NCI-H2196 (cell line): ENCODE measurements around the gene VWA8.
A peak's percentile ranks its signal among the peaks of the same experiment; 100 is the strongest.
"Not testable (repeated sequence)": the region's sequence is repeated elsewhere in the genome, so short reads cannot be mapped to it uniquely, and the experiment has no call there.

ENCODE experiments used
- DNase-seq: peaks from one replicate; lab custom pipeline; 2025; ENCODE audit not compliant: unreplicated experiment; lab: John Stamatoyannopoulos, UW

The VWA8 gene

DNA sequence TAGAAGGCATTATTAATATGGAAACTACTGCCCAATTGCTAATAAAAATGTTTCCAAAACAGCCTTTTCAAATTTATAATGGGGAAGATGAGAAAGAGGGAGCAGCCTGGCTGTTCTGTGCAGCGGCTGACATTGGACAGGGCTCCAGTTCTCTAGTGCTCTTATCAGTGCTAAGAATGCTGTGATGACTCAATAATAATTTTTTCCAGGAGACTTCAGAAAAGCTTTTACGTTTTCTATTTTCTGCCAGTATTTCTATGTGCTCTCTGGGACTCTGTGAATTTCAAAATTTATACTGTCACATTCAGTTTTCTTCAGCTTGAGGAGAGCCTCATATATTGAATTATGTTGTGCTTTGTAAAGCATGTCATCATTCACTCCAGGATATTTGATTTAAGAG is 209.6 kb downstream of the VWA8 start:
- DNase-seq: no peak

DNA sequence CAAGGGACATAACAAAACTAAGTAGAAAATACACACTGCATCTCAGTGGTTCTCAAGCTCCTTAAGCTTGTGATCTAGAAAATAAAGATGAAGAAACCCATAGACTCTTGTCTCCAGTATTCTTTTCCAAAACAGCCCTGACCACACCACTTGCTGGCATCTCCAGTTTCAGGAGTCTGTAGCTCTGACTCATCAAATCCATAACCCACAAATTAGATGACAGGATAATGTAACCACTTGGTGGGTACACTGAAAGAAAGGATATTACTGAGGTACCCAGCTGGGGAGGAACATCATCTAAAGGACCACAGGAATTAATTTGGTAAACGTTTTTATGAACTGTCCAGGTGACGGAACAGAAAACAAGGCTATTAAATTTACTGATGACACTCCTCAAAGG is 214.7 kb downstream of the VWA8 start:
- DNase-seq: no peak

DNA sequence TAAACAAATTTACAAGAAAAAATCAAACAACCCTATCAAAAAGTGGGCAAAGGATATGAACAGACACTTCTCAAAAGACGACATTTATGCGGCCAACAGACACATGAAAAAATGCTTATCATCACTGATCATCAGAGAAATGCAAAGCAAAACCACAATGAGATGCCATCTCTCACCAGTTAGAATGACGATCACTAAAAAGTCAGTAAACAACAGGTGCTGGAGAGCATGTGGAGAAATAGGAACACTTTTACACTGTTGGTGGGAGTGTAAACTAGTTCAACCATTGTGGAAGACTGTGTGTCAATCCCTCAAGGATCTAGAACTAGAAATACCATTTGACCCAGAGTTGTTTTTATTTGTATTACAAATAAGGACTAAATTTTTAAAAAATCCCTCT is 215.4 kb downstream of the VWA8 start:
- DNase-seq: not testable (repeated sequence)

DNA sequence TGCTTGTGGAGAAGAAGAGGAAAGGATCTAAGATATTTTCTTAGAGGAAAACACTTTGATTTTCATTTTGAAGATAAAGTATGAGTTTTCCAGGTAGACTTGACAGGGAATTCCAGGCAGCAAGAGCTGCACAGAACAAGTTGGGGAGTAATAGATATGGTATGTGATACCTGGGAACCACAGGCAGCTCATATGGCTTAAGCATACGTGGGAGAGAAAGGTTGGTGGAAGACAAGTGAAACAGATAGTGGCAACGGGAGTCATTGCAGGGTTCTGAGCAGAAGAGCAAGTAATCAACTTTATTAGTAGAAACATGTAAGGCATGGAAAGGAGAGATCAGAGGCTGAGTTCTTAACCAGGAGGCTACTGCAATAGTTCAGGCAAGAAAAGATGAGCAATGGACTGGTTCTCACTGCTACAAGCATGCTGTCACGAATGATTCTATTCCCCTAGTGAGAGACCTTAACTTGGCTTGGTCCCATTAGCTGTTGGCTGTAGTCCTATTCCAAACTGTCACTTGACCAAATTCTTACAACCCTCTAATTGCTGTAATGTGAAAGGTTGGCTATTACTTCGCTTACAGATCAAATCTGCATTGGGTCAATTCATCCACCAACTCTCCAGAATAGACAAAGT is 217.9 kb downstream of the VWA8 start:
- no peak for DNase-seq

DNA sequence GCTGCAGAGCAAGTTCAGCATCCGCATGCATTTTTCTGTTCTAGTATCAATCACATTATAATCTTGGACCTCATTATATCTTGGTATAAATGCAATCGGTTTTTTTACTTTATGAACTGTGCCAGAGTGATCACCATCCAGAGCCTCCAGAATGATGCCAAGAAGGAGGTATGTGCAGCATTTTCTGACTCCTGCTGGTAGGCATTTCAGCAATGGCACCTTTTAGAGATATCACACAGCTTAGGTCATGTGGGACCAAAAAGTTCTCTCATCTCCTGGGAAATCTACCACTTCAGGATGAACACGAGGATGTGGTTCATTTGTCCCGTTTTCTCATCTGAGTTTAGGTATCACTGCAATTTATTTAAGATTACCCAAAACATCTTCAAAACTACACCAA is 220.4 kb downstream of the VWA8 start:
- no peak for DNase-seq

DNA sequence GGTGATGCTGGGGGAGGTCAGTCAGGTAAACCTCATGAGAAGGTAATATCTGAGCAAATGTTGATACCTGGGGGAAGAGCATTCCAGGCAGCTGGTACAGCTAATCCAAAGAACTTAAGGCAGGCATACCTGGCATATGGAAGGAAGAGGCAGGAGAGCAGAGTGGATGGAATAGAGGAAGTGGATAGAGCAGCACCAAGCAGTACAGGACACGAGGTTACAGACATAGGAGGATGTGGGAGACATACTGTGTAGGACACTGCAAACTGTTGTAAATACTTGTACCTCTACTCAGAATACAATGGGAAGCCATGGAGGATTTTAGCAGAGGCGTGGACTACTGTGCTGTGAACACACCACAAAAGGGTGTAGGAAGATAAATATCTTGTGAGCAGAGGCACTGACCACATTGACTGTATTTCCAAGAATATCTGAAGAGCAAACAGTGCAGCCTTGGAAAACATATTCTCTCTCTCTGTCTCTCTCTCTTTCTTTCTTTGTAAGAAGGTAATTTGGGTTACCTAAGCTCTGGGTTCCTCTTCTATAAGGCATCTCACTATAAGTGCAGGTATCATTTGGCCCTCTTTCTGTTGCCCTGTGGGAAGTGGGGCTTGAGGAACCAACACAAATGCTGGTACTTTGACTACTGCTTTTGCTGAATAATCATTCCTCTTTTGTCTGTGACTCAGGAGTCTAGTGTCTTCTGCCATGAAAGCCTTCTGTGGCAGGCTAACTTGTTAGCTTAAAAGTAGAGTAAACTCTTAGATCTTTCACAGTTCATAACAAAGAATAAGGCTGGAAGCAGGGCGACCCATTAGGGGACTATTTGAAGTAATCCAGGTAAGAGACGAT is 238.0 kb downstream of the VWA8 start:
- no peak for DNase-seq

DNA sequence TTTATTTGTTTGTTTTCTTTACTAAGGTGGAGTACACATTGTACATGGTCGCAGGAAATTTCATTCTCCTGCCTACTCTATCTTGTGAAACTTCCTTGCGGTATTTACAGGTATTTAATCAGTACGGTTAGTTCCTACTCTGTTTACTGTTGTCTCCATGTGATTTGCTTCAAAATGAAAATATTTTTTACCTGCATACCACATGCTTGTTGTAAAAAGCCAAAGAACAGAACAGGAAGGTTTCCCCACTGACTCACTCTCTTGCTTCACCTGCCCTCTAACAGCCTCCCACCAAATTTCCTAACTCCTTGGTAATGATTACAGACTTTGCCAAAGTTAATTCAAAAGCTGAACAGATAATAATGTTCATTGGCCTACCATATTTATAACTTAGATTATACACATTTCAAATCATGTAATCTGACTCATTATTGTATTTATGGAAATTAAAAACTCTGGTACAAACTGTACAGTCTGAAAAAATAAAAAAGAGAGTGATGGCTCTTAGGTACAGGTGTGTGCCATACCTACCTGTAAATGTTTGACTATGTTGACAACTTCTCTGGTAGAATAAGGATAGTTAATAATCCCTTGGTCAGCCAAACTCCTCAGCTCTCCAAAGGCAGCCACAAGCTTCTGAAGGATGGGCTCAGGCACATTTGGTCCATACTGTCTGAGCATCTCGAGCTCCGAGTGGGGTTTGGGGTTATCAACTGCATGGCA is 239.9 kb downstream of the VWA8 start:
- no peak for DNase-seq

DNA sequence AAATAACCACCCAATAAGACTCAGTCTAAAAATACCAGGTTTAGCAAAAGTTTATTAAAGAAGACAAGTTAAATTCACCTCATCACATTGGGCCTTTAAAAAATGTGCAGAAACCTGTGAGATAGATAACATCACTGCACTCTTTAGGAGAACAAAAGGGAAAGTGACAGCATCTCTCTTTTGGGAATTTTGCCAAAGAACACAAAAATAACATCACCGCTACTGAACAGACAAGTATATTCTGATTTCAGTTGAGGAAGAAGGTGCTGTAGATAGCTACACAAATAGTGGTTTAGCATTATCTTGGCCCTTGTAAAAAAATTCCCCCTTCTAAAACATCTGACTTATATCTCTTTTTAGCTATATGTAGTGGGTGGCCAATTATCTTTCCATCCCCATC is 244.7 kb downstream of the VWA8 start:
- DNase-seq: no peak

DNA sequence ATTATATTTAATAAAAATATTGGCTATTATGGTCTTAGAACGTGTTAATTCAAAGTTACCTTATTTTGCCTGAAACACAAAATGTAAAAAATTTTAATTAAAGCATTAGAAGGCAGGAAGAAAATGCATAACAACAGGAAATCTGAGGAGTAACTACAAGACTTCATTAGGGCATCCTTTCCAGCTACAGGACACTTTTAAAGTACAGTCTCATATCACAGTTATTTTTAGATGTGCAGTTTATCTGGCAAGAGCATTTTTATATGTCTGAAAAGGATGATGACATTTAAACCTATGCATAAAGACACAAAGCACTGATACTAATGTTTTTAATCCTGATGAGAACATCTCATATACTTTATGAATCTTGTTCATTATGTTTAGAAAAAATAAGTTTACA is 247.5 kb downstream of the VWA8 start:
- DNase-seq: no peak

DNA sequence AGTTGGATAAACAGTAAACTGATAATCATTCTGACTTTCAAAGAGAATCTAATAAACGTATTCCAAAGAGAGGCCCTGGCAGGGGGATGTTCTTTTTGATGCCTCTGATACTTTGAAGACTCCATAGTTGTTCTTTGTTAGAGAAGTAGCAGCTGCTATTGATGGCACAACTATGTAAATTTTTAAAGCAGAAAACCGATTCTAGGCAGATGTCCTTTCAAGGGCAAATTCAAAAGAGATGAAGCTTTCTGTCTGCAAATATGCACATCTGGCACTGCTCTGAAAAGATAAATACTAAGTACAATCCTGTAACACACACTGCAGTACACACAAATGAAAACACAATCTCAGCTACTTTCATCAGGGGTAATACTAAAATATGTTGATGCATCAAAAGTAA is 250.1 kb downstream of the VWA8 start:
- no peak for DNase-seq

DNA sequence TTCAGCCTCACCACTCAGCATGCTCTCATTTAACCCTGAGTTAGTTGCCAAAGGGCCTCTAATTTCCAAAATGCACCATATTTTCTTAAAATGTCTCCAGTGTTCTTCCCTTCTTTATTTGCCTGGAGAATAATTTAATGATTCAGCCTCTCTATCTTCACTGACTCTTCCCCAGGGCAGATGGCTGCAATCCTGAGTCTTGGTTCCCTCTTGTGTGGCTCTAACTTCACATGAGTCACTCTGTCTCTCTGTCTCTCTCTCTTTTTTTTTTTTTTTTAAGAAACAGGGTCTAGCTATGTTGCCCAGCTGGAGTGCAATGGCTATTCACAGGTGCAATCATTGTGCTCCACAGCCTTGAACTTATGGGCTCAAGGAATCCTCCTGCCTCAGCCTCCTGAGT is 251.4 kb downstream of the VWA8 start:
- no peak for DNase-seq

DNA sequence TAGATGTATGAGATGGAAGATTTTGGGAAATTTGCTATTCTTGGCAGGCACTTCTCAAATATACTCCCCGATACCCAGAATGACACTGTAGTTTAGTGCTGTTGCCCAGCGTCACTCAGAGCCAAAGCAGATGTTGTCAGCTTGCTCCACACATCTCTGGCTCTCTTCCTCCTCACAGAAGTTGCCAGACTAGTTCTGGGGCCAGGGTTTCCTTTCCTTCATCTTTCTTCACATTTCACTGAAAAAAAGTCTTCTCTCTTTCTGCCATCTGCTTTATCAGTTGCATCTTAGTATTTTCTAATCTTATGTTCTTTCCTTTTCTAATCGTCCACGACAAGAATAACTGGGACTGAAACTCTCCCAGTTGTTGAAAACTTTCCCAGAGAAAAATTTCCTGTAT is 252.2 kb downstream of the VWA8 start:
- DNase-seq: no peak

DNA sequence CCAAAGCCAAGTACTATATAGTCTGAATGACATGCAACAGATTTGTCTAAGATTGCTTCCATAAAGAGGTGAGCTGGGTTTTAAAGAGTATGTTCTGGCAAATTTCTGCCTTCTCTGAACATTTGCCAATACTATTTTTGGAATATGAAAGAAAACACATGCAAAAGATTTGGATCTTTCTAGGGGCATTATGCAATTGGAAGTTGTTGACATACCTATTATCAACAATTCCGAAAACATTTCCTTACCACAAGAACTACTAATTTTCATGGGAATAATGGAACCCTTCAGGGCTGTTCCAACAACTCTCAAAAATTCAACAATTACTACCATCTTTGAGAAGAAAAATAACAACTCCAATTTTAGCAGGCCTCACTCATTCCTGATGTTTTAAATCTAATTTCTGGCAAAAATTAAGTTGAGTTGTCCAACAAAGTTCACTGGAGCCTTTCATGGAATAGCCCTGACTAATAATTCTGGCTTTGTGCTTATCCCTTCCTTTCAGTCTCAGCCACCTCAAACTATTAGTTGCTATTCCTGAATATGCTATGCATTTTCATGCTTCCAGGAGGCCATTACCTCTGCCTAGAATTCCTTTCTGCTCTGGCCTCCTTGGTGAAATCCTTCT is 253.6 kb downstream of the VWA8 start:
- no peak for DNase-seq

DNA sequence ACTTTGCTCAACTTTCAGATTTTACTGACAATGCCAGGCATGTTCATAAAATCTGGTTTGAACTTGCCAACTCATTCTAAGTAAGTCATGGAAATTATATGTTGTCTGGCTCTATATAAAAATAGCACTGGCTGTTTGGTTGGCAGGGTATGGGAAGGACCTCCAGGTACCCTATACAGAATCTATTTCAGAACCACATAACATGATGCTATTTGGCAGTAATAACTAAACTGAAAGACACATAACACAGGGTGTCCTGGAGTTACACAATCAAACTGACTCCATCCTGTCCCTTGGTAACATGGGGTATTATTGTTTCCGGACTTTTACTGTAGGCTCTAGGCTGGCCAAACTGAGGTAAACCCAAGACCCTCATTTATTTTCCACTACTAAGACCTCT is 254.8 kb downstream of the VWA8 start:
- no peak for DNase-seq

DNA sequence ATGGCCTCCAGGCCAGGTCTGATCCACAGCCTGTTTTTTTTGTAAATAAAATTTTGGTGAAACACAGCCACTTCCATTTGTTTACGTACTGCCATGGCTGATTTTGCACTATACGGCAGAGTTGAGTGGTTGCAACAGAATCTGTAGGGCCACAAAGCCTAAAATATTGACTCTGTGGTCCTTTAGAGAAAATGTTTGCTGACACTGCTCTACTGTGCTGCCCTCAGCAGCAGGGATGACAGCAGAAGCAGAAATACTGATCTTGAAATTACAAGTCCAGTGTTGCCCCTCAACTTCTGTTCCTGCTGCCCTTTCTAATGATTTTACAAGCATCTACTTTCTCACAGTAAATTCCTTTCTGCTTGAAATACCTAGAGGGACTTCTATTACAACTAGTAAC is 258.4 kb downstream of the VWA8 start:
- DNase-seq: no peak

DNA sequence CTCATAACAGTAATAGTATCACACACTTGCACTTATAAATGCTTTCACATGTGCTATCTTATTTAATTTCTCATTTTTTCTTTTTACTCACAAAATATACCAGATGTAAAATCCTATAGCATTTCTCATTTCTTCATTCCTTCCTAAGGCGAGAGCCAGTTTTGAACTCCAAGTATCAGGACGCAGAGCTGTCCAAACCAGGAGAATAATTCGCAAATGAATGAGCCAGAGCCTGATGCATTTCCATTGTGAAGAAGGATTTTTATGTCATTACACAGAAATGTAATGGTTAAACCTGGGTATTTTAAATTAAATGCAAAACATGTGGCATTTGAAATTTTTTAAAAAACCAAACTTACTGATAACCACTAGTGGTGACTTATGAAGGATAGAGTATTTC is 259.2 kb downstream of the VWA8 start:
- no peak for DNase-seq

DNA sequence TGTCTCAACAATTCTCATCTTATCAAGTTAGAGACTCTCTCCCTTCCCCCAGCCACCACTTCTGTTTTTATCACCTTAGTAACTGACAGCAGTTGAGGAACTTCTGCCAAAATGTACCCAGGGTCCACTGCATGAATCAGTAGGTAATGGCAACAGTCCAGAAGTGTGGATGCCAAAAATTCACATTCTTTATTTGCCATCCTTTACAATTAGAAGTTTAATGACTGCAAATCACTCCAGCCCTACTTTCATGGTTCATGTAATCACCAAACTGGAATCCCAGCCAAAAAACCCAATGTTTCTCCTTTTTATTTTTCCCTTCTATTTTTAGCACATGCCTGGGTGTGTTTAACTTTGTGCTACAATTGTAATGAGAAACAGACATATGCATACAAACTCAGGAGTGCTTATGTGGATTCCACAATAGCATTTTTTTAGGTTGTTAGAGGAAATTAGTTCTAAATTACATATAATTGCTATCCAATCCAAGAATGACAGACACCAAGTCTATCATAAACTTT is 260.1 kb downstream of the VWA8 start:
- peak; percentile 22 for DNase-seq

DNA sequence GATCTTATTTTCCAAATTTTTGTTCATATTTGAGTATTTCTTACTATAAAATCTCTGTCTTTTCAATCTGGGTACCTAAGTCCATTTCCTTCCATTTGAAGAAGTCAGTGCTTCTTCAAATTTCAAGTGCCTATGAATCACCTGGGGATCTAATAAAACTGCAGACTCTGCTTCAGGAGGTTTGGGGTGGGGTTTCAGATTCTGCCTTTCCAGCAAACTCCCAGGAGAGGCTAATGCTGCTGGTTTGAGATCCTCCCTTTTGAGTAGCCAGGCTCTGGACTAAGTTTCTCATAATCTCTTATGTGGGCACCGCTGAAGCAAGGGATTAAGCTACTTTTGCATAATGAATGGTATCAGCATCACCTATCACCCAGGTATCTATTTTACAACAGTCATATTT is 261.1 kb downstream of the VWA8 start:
- DNase-seq: no peak

DNA sequence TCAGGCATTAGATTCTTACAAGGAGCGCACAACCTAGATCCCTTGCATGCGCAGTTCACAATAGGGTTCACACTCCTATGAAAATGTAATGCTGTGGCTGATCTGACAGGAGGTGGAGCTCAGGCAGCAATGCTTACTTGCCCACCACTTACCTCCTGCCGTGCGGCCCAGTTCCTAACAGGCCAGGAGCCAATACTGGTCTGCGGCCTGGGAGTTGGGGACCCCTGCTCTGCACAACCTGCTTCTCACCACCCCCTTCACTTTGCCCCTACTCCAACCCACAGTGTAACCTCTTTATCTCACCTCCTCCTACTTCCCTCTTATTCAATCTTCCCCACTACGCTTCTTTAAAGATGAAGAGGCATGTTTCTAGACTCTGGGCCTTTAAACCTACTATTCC is 263.3 kb downstream of the VWA8 start:
- no peak for DNase-seq

DNA sequence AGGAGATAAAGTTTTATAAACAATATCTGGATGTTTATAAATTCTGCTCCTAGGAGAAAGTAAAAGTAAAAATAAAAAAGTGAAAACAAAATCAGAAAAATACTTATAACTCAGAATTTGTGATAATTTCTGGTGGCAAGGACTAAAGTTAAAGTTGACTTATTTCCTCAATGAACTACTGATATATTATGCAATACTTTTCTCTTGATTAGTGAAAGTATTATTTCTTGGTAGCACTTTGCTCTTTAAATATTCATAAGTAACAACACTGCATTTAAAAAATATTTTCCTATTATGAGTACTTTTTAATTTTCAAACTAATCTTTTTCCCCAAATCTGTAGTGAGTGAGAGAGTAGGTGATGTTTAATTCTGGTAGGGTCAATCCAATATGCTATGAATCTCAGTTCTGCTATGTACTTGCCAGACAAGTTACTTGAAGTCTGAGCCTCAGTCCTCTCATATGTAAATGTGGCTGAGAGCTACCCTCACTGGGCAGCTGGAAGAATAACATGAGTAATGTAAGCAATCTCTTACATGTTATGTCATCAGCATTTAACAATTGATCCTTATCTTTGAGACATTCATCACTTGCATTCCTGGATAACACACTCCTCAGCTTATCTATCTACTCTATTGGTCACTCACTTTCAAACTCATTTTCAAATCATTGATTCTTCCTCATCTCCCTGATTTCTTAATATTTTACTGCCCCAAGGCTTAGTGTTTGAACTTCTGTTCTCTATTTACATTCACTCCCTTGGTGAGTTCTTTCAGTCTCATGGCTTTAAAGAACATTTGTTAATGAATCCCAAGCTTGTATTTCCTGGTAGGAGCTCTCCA is 264.5 kb downstream of the VWA8 start:
- DNase-seq: no peak
